GF-D8 (cell line): ENCODE measurements around the gene FETUB.
"Not testable (repeated sequence)": the region's sequence is repeated elsewhere in the genome, so short reads cannot be mapped to it uniquely, and the experiment has no call there.

Experiments used
- DNase-seq: peaks from one replicate; lab custom pipeline; 2025; lab: John Stamatoyannopoulos, UW

The FETUB gene

DNA sequence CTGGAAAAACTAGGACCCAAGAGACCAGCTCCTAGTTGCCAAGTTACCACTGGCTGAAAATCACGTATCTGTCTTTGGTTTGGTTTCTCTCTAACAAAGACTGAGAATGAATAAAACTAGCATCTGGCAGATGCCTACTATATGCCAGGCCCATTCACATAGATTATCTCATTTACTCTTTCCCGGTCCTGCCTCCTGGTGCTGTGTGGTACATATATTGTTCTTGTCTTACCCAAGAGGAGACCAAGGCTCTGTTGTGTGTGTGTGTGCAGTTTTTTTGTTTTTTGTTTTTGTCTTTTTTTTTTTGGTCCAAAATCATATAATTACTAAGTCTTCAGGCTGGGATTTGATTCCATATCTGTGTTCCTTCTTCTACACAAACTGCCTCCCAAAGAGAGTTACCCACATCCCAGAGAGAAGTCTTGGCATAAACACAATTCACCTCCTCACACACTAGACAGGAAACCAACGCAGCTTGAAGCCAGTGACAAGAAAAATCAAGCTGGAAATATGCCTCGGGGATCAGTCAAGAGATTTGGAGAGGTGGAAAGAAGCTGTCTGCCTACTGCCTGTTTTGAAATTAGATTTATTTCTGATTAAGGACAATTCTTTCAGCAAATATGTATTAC lies 26.4 kb upstream of the FETUB start:
- DNase-seq = no peak

DNA sequence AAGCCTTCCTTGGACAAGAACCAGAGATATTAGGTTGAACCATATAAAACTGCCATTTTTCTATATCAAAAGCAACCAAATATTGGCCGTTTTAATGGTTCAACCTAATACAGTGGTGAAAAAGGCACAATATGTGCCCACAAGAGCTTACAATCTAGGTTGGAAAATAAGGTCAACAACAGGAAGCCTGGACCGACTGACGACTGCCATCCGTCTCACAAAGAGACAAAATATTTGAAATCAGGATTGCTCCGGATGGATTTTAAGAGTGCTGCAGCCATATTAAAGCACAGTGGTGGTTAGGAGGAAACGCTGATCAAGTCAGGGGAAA lies 26.0 kb upstream of the FETUB start:
- DNase-seq = no peak

- peak; percentile 9 for DNase-seq
Observed at GRCh38 chr3:186614597-186615483, 25.4 kb upstream of the FETUB start.

- no peak for DNase-seq
Observed at GRCh38 chr3:186616299-186616617, 23.9 kb upstream of the FETUB start.

DNA sequence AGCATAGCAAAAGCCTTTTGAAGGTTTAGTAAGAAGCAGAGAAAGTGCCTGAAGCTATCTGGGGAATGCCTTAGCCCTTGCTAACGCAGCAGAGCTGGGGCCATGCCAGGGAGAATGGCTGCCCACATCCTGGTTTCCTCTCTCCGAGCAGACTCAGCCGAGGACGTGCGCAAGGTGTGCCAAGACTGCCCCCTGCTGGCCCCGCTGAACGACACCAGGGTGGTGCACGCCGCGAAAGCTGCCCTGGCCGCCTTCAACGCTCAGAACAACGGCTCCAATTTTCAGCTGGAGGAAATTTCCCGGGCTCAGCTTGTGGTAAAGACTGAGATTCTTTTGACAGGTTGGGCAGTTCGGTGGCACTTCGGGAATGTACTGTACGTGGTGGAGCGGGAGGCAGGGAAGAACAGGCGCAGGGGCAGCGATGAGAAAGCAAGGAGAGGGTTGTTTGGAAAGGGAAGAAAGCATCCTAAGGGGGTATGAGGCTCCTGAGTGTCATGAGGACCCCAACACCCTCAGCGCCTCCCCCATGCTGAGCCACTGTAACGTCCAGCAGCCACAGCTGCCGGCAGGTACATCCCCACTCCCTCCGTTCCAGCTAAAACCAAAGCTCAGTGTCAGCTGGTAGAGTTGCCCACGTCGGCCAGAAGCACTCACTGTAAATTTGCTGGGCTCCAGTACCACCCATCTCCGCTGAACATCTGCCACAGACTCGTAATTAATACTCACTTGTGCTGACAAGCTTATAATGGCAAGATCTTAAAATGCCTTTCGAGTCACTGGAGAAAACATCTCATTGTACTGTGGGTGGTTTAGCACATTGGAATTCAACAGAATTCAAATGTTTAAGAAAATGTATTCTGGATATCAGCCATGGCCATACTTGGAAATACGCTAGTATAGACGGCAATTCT lies 22.9 kb upstream of the FETUB start:
- peak; percentile 57 for DNase-seq

DNA sequence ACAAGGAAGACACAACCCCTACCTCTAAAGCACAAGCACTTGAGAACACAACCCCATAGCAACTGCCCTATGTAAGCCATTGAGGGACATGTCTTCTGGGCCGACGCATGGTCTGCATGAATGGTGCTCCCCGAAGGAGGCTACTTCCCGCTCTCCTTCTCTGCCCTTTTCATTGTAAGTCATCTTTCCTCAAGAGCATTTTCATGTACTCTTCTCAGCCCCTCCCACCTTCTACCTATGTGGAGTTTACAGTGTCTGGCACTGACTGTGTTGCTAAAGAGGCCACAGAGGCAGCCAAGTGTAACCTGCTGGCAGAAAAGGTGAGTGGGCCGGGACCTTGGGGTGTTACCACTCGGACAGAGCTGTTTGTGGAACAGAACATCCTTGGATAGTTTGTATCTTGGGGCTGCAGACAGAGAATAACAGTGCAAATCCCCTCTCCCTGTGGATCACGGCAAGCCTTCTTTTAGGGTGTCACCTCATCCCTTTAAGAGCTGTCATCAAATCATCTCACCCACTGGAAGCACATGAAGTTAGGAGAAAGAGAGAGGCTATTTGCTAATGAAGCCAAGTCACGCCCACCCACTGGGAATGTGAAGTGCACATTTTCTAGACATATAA lies 21.8 kb upstream of the FETUB start:
- no peak for DNase-seq

- no peak for DNase-seq
Observed at GRCh38 chr3:186619787-186620212, 20.4 kb upstream of the FETUB start.

GRCh38 chr3:186620213-186621092 lies 19.7 kb upstream of the FETUB start:
- DNase-seq = no peak

DNA sequence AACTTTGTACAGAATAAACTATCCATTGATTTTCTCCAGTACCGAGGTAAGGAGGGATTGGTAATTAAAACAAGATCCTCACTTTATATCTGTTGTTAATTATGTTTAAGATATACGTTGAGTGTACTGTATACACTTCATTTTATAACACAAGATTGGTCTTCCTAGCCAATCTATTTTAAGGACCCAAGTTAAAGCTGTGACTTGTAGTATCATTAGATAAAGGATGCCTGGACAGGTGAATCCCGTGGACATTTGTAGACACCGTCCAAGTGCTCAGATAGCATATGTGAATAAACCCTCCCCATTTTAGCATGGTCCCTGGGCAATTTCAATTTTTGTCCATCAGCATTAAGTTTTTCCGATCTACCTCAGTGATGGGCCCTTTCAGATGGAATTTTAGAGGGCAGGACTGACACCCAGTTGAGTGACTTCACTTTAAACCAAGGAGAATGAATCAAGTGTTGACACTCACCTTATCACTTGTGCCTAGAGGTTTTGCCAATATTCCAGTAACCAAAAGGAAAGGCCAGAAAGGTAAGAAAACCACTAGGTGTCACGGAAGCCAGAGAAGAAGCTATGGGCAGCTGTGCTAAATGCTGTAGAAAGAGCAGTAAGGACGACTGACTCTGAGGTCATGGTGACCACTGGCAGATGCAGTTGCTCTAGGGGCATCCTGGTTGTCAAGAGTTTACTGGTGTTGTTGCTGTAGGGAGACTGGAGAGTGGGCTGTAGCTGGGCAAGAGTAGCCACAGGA lies 18.1 kb upstream of the FETUB start:
- no peak for DNase-seq

GRCh38 chr3:186622651-186623310 lies 17.4 kb upstream of the FETUB start:
- DNase-seq = no peak

DNA sequence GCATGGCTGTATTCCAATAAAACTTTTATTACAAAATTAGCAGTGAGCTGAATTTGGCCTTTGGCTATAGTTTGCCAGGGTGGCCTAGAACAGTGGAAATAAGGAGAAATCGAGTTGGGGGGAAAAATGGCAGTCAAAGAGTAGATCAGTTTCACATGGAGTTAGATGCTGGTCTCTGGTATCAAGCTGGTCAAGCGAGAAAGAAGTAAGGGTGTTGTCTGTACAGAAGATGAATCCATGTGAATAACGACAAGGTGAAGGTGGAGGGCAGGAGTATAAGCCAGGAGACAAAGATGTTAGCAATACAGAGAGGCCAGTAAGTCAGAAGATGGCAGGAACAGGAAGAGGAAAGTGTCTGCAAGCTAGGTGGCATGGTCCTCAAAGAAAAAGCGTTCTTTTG lies 15.6 kb upstream of the FETUB start:
- no peak for DNase-seq

DNA sequence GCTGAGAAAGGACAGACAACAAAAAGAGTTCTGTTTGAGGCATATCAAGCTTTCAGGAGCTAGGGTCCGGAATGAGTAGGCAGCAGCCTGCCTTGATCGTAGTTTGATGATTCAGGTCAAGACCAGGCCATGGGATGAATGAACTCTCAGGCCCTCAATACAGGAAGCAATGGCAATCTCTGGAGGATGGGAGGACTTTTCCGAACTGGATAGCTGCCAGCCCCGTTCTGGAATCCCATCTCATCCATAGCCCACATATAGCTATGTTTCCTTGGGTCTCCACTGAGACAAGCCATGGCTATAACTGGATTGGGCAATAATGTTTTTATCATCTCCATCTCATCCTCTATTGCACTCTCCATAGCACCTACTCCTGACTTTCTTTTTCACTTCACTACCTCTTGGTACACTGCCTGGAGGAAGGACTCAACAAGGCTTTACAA lies 14.6 kb upstream of the FETUB start:
- DNase-seq = no peak

DNA sequence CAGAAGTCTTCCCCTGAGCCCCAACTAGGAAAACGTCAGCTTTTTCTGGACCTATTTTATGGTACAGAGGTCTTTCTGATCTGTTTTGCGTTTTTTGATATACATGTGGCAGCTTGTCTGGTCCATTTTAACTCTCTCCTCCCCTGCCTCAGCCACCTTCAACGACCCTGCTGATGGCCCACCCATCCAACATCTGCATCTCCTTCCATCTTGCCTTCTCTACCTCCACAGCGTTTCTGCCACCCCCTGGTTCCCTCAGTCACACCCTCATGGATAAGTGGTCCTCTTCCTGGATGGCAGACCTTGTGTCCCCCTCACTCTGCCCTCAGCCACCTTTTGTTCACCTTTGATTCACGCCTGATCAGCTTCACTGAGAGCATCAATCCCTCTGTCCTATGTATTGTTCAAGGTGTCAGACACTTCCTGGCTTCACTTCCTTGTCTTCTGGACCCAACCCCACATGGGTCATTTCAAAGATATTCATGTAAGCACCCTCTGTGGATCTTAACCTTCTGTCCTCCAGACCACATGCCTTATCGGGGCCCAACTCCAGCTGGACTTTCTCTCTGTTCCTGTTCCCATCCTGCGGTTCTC lies 13.8 kb upstream of the FETUB start:
- no peak for DNase-seq

- DNase-seq = no peak
Observed at GRCh38 chr3:186627852-186628414, 12.3 kb upstream of the FETUB start.

DNA sequence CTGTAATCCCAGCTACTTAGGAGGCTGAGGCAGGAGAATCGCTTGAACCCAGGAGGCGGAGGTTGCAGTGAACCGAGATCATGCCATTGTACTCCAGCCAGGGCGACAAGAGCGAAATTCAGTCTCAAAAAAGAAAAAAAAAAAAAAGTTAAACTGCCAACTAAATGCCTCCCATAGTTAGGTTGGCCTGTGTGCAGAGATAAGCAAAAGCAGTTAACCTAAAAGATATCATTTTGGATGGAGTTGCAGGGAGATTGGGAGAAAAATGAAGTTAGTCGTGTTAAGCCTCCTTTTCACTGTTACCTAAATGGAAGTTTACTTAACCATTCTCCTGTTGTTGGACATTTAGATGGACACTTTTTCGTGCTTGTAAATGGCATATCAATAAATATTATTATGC lies 11.4 kb upstream of the FETUB start:
- DNase-seq = no peak

GRCh38 chr3:186630950-186631641 lies 9.1 kb upstream of the FETUB start:
- DNase-seq = no peak

DNA sequence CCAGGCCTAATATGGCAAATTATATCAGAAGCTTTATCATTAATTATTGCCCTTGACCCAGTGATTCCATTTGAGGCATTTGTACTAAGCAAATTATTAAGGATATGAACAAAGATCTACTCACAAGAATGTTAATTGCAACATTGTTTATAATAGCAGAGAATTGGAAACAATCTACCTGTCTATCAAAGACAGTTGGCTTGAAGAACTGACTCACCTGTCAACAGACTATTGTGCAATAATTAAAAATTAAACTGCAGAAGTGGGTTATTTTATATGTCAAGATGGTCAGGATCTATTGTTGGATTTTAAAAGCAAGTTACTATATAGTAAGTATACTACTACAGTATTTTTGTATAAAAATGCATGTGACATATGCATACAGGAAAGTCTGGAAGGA lies 6.7 kb upstream of the FETUB start:
- no peak for DNase-seq

DNA sequence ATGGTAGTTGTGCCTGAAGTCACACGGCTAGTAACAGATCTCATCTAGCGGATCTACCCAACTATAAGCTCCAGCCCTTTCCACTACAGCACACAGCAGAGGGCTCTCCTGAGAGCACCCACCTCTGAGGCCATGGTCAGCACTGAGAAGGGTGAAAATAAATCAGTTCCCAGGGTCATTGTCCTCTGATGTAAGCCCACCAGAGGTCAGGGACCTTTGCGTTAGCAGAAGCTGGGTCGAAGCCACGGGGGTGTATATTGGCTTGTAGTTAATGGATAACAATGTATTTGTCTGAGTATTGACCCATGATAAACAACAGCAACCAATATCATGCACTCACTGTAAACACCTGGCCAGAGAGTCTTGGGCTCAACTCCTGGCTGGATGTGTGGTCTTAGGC lies 6.0 kb upstream of the FETUB start:
- not testable (repeated sequence) for DNase-seq

DNA sequence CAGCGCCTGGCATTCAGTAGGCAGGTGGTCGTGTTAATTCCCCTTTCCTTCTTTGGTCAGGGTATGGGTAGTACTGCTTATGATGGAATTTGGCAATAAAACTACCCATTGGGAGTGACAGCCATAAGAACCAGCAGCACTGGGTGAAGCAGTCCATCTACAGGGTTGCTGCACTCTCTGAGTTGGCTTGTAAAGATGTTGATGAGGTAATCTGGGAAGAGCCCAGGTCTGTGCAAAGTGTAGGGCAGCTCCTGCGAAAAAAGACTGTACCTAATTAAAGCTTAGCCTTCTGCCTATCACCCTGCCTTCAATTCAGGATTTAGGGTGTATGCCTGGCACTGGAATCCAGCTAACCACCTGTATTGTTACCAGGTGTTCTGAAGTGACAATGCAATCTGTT lies 4.7 kb upstream of the FETUB start:
- DNase-seq = no peak
